Embryonic facial prominence (tissue), 1 donor: ENCODE results near the gene ATOH8.
"Not testable (repeated sequence)": the region's sequence is repeated elsewhere in the genome, so short reads cannot be mapped to it uniquely, and the experiment has no call there.

Experiments
- DNase-seq: peaks from one replicate; pipeline ENCODE4 v3.0.0-alpha.2; 2016; ENCODE audit errors: extremely low spot score

The ATOH8 gene

DNA sequence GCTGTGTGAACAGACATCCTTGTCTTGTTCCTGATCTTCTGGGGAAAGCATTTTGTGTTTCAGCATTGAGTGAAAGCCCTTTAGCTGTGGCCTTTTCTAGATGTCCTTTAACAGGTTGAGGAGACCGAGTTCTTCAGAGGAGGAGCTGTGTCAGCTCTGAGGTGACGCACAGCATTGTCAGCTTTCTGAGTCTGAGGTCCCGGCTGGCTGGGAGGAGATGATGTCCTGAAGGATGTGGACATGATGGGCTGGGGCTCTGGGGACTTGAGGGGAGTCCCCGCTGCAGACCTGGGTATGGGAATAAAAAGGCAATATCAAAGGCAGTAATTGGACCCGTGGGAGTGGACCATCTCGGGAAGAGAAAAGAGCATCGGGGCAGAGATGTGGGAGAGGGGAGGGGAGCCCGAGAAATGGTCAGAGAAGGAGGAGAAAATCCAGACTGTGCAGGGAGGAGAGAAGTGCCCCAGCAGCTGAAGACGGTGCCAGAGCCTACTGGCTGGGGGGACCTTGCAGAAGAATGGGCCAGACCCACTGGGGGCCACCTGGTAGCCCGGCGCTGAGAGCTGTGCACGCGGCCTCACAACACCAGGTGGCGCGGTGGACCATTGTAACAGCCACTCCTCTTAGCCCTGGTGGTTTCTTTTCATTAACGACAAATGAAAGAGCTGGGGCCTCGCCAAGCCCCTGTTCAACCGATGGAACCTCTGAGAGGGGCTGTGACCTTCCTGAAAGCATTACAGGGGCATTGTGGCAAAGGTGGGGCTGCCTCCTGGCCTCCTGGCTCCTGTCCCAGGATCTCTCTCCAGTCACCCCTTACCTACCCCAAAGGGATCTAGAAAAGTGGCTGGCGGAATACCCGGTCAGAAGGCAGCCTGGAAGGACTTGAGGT, 73.4 kb downstream of the ATOH8 start:
- DNase-seq, result peak; percentile 40

DNA sequence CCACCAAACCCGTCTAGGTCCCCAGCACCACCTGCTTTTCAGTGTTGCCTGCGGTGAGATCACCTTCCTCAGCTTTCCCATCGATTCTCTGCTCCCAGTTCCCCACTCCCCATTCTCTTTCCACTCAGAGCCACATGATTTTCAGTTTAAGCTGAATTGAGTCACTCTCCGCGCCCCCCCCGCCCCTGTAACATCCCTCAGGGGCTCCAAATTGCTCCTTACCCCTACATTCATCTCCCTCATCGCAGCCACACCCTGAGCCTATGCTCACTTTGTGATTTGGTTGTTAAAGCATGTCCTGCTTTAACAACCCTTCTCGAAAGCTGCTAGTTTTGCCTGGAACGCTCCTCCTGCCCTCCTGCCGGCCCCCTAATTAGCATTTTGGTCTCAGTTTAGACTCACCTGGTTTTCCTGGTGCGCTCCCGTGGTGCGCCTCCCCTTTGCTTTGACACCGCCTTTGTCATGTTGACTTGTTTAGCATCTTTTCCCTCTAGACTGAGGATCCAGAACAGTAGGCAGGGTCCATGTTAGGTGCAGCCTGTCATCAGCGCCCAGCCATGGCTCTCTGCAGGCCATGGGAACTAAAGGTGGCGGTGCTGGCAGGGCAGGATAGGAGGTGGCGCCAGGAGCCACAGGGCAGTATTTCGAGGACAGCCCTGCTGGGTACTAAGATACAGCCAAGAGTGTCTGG, 74.2 kb downstream of the ATOH8 start:
- no peak for DNase-seq

GRCh38 chr2:85828725-85829124, 74.9 kb downstream of the ATOH8 start:
- DNase-seq, result no peak

GRCh38 chr2:85829394-85829793, 75.6 kb downstream of the ATOH8 start:
- not testable (repeated sequence) for DNase-seq

DNA sequence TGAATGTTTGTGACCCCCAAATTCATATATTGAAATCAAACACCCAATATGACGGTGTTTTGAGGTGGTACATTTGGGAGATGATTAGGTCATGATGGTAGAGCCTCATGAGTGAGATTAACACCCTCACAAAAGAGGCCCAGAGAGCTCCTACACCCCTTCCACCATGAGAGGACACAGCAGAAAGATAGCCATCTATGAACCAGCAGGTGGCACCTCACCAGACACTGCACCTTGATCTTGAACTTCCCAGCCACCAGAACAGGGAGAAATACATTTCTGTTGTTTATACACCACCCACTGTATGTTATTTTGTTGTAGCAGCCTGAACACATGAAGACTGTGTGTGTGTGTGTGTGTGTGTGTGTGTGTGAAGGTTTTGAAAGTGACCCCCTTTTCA, 76.9 kb downstream of the ATOH8 start:
- no peak for DNase-seq

GRCh38 chr2:85831735-85832134, 77.9 kb downstream of the ATOH8 start:
- DNase-seq, result no peak

- no peak for DNase-seq
Measured at GRCh38 chr2:85834466-85834865, 80.7 kb downstream of the ATOH8 start.
